CMK (cell line): ENCODE data around the gene AKAP8L.
A peak's percentile ranks its signal among the peaks of the same experiment; 100 is the strongest.
"Not testable (repeated sequence)": the region's sequence is repeated elsewhere in the genome, so short reads cannot be mapped to it uniquely, and the experiment has no call there.

ENCODE experiments used
- DNase-seq: peaks from one replicate; pipeline ENCODE4 v3.0.0-alpha.2; 2010; ENCODE audit warnings: low read depth

The AKAP8L gene

DNA sequence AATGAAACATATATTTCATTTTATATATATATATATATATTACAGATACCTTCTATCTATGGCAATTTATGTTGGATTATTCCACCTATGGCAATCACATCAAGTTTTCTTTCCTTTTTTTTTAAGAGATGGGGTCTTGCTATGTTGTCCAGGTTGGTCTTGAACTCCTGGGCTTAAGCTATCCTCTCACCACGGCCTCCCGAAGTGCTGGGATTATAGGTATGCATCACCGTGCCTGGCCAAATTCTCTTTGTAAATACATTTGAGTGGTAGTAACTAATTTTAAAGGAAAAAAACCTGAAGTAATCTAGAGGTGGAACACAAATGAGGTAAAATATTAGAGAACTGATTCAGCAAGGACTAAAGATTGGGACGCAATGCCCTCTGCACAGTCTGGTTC is 64.9 kb downstream of the AKAP8L start:
- DNase-seq: no peak

DNA sequence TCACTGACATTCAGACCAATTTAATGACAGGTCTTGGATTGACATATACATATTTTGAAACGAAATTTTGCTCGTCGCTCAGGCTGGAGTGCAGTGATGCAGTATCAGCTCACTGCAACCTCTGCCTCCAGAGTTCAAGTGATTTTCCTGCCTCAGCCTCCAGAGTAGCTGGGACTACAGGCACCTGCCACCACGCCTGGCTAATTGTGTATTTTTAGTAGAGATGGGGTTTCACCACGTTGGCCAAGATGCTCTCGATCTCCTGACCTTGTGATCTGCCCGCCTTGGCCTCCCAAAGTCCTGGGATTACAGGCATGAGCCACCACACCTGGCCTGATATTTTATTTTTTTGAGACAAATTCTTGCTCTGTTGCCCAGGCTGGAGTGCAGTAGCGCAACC is 66.3 kb downstream of the AKAP8L start:
- DNase-seq: not testable (repeated sequence)

DNA sequence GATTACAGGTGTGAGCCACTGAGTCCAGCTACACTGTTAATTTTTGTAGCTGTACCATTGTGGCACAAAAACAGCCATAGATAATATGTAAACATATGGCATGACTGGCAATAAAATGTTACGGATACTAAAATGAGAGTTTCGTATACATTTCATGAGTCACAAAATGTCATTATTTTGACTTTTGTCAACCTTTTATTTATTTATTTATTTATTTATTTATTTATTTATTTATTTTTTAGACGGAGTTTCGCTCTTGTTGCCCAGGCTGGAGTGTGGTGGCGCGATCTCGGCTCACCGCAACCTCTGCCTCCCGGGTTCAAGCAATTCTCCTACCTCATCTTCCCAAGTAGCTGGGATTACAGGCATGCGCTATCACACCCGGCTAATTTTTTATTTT is 77.5 kb downstream of the AKAP8L start:
- DNase-seq: not testable (repeated sequence)

DNA sequence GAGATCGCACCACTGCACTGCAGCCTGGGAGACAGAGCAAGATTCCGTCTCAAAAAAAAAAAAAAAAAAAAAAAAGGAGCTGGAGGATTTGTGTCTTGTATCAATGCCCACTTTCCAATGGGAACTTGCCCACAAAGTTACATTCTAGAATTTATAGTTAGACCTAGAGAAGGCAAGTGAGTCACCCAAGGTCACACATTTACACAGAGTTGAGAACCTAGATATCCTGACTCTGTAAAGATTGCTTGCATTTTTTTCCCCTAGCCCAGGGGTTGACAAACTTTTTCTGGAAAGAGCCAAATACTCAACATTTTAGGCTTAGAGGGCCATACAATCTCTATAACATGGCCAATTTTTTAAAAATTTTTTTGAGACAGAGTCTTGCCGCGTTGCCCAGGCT is 78.7 kb downstream of the AKAP8L start:
- no peak for DNase-seq

DNA sequence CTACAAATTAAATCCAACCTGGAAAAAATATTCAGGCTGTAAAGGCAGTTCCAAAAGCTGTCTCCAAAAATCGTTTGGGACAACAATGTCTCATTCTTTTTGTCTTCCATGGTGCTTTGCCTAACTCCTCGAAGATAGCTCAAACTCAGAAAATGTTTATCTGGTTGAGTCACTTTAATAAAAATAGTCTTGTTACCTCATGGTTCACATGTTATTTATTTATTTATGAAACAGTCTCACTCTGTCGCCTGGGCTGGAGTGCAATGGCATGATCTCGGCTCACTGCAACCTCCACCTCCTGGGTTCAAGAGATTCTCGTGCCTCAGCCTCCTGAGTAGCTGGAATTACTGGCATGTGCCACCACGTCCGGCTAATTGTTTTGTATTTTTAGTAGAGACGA is 81.6 kb downstream of the AKAP8L start:
- DNase-seq: no peak

DNA sequence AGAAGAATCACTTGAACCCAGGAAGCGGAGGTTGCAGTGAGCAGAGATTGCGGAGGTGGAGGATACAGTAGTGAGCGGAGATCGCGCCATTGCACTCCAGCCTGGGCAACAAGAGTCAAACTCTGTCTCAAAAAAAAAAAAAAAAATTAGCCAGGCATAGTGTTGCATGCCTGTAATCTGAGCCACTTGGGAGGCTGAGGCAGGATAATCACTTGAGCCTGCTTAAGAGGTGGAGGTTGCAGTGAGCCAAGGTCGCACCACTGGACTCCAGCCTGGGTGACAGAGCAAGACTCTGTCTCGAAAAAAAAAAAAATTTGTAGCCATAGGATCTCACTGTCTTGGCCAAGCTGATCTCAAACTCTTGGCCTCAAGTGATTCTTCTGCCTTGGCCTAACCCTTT is 82.8 kb downstream of the AKAP8L start:
- not testable (repeated sequence) for DNase-seq

DNA sequence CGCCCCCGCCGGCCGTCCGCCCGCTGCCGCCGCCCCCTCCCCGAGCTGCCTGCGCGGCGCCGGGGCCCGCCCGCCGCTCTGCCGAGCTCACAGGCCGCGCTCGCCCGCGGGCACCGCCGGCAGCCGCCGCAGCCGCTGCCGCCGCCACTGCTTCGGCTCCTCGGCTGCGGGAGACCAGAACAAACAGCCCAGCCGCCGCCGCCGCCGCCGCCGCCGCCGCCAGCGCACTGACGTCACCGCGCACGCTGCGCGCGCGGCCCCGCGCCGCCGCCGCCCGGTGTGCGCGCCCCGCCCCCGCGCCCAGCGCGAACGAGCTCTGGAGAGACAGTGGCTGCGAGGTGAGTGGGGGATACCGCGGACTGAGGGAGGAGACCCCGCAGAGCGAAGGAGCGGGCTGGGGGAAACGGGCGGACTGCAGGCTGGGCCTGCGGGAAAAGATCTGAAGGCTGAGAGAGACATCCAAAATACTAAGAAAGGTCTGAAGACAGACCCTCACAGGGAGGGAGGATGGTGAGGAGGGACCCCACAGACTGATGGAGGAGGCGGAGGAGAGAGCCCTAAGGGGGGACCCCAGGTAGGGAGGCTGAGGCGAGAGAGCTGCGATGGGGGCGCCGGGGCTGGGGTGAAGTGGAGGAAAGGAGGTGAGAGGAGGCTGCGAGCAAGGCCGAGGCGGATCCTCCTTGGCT is 86.3 kb downstream of the AKAP8L start, which contains the start of gene BRD4:
Gene BRD4 (minus strand): TSS at position 229 of the 686 bp plus-strand sequence. CDS start 59,440 bp downstream, outside the sequence.
- peak; percentile 40 for DNase-seq

DNA sequence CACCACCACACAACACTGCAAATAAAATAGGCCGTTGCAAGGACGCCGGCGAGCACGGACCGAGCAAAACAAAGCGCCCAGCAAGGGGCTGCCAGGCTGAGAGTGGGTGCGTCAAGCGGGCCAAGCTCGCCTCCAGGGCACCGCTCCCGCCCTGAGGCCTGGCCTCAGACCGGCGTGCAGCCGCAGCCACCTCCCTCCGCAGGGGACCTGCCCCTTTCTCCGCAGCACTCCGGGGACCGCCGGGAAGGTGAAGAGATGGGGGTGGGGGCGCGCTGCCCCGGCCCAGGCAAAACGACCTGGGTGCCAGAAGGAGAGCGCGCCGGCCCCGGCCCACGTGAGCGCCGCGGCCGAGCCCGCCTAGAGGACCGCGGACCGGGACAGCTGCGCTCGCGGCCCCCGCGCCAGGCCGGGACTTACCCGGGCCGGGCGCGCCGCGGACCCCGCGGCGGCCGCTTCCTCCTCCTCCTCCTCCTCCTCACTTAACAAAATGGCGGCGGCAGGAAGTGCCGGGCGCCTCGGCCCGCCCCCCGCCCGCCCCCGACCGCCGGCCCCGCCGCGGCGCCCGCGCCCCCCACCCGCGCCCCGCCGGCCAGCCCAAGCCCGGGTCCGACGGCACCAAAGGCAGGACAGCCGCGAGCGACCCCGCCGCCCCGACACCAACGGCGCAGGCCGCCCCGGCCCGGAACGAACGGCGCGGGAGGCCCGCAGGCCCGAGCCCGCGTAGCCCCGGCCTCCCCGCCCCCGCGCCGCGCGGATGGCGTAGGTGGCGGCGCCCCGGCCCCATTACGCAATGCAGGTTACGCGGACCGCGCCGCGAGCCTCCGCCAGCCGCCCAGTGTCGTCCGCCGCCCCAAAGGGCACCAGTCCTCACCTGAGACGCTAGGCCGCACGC is 87.1 kb downstream of the AKAP8L start:
- no peak for DNase-seq

DNA sequence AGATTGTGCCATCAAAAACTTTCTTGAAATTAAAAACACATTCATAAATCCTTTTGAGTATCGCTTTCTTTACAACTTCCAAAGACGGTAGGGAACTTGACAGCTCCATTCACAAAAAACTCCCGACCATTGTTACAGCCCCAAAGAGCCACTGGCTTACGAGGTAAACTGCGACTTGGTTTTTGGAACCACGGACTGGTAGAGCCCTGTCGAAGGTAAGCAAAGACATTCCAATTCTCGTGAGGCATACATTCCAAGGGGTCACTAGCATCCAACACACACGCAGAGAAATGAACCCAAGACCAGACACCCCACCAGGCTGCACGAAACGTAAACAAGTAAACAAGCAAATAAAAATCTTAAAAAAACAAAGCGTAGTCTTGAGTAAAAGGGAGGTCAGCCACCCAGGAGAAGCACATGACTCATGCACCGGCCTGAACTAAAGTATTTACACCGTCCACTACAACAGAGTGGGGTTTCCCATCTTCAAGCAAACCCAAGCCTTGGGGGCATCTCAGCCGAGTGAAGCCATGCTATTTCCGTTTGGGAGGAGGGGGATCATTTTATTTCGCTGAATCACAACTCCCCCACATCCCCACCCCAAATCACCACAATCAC is 87.9 kb downstream of the AKAP8L start:
- no peak for DNase-seq
